Measurements from ENCODE around the gene ZNF488.

The ZNF488 gene

GRCh38 chr10:47321521-47322195 lies 62.4 kb downstream of the ZNF488 start:
- no peak for DNase-seq (ENCODE audit: low spot score)
- ChIA-PET POLR2A (ENCODE audit: low non-redundant PET) (no interaction called here), CTCF (interaction anchor here (1.6 kb wide), 1 partner anchor 274 kb away, joined by 4 read pairs; no protein-coding TSS in a partner anchor)
- no peak for TF ChIP-seq CTCF (conservative IDR thresholded peaks at IDR 0.05; ENCODE audit: low read depth)
- no peak overlapping the region for H3K27ac ChIP-seq

GRCh38 chr10:47320812-47321211 lies 63.3 kb downstream of the ZNF488 start:
- CTCF ChIA-PET = interaction anchor here (0.6 to 1.6 kb wide), 2 partner anchors 273 to 1649 kb away, joined by 3 to 4 read pairs; no protein-coding TSS in a partner anchor
- no peak for DNase-seq (ENCODE audit: low spot score)
- H3K27ac ChIP-seq = no peak overlapping the region
- TF ChIP-seq CTCF (conservative IDR thresholded peaks at IDR 0.05; ENCODE audit: low read depth) = no peak
- POLR2A ChIA-PET (ENCODE audit: low non-redundant PET) = no interaction called here

- CTCF ChIA-PET = interaction anchor here (0.6 kb wide), 1 partner anchor 44 kb away, joined by 3 read pairs; no protein-coding TSS in a partner anchor
- H3K27ac ChIP-seq = no peak overlapping the region
- no peak for TF ChIP-seq CTCF (conservative IDR thresholded peaks at IDR 0.05; ENCODE audit: low read depth)
- no peak for DNase-seq (ENCODE audit: low spot score)
- POLR2A ChIA-PET (ENCODE audit: low non-redundant PET) = no interaction called here
Observed at GRCh38 chr10:47319784-47320183, 64.3 kb downstream of the ZNF488 start.

GRCh38 chr10:47318706-47319105 lies 65.4 kb downstream of the ZNF488 start:
- no peak for TF ChIP-seq CTCF (conservative IDR thresholded peaks at IDR 0.05; ENCODE audit: low read depth)
- no peak overlapping the region for H3K27ac ChIP-seq
- ChIA-PET POLR2A (ENCODE audit: low non-redundant PET) (no interaction called here), CTCF (no interaction called here)
- DNase-seq (ENCODE audit: low spot score) = no peak

- ChIA-PET POLR2A (ENCODE audit: low non-redundant PET) (no interaction called here), CTCF (no interaction called here)
- no peak for TF ChIP-seq CTCF (conservative IDR thresholded peaks at IDR 0.05; ENCODE audit: low read depth)
- H3K27ac ChIP-seq = no peak overlapping the region
- no peak for DNase-seq (ENCODE audit: low spot score)
Observed at GRCh38 chr10:47317251-47317650, 66.8 kb downstream of the ZNF488 start.

GRCh38 chr10:47316131-47316530 lies 68.0 kb downstream of the ZNF488 start:
- POLR2A ChIA-PET (ENCODE audit: low non-redundant PET) = no interaction called here
- no peak for TF ChIP-seq CTCF (conservative IDR thresholded peaks at IDR 0.05; ENCODE audit: low read depth)
- no peak overlapping the region for H3K27ac ChIP-seq
- DNase-seq (ENCODE audit: low spot score) = no peak
- CTCF ChIA-PET = interaction anchor here (5.7 kb wide), 1 partner anchor 290 kb away, joined by 60 read pairs; no protein-coding TSS in a partner anchor
